ENCODE results near the gene PM20D1.
"Not testable (repeated sequence)": the region's sequence is repeated elsewhere in the genome, so short reads cannot be mapped to it uniquely, and the experiment has no call there.

The PM20D1 gene

GRCh38 chr1:205849619-205850355, at the start of gene PM20D1:
PM20D1 (minus strand) TSS chr1:205850132; CDS start chr1:205850072, 60 bp downstream.
- TF ChIP-seq CTCF (IDR thresholded peaks at IDR 0.05; ENCODE audit: insufficient read depth, low read length, missing control alignments): no peak
- DNase-seq (ENCODE audit: low read depth, low spot score): no peak
- H3K4me3 ChIP-seq (ENCODE audit: low read depth, low read length): peak within 1 kb of the TSS; percentile 49
- ChIA-PET POLR2A (interaction anchor here (0.6 kb wide), 1 partner anchor 36 kb away, joined by 3 read pairs; no protein-coding TSS in a partner anchor), CTCF (interaction anchor here (0.9 to 1.5 kb wide), 3 partner anchors 58 to 128 kb away, joined by 3 to 6 read pairs (median 4); no protein-coding TSS in a partner anchor)

- ChIA-PET CTCF (interaction anchor here (1.6 to 3.2 kb wide), 2 partner anchors 11 to 21 kb away, joined by 3 to 20 read pairs; no protein-coding TSS in a partner anchor), POLR2A (no interaction called here)
- no peak for DNase-seq (ENCODE audit: low read depth, low spot score)
- TF ChIP-seq CTCF (IDR thresholded peaks at IDR 0.05; ENCODE audit: insufficient read depth, low read length, missing control alignments): no peak
- H3K4me3 ChIP-seq (ENCODE audit: low read depth, low read length): no peak overlapping the region
These were observed 46.4 kb upstream of the PM20D1 start for GRCh38 chr1:205896351-205896750.

GRCh38 chr1:205894119-205894518, 44.2 kb upstream of the PM20D1 start:
- DNase-seq (ENCODE audit: low read depth, low spot score); H3K4me3 ChIP-seq (ENCODE audit: low read depth, low read length); POLR2A ChIA-PET: not testable (repeated sequence)
- CTCF ChIA-PET: interaction anchor here (1.5 kb wide), 1 partner anchor 83 kb away, joined by 6 read pairs; no protein-coding TSS in a partner anchor

- ChIA-PET POLR2A (interaction anchor here (0.6 to 0.7 kb wide), 2 partner anchors 85 to 101 kb away, joined by 3 to 4 read pairs; no protein-coding TSS in a partner anchor), CTCF (interaction anchor here (0.8 to 2.8 kb wide), 7 partner anchors 8 to 181 kb away, joined by 3 to 14 read pairs (median 6); no protein-coding TSS in a partner anchor)
- DNase-seq (ENCODE audit: low read depth, low spot score); H3K4me3 ChIP-seq (ENCODE audit: low read depth, low read length): not testable (repeated sequence)
These were observed 42.2 kb upstream of the PM20D1 start for GRCh38 chr1:205892175-205892574.

GRCh38 chr1:205891481-205891880, 41.5 kb upstream of the PM20D1 start:
- CTCF ChIA-PET: interaction anchor here (0.8 to 2.8 kb wide), 9 partner anchors 9 to 233 kb away, joined by 3 to 14 read pairs (median 5); no protein-coding TSS in a partner anchor
- POLR2A ChIA-PET: interaction anchor here (0.6 kb wide), 1 partner anchor 100 kb away, joined by 3 read pairs; no protein-coding TSS in a partner anchor
- not testable (repeated sequence) for H3K4me3 ChIP-seq (ENCODE audit: low read depth, low read length)
- DNase-seq (ENCODE audit: low read depth, low spot score): peak; percentile 49

- DNase-seq (ENCODE audit: low read depth, low spot score); H3K4me3 ChIP-seq (ENCODE audit: low read depth, low read length); POLR2A ChIA-PET: not testable (repeated sequence)
- CTCF ChIA-PET: interaction anchor here (1.5 to 2.8 kb wide), 5 partner anchors 10 to 232 kb away, joined by 3 to 14 read pairs (median 5); no protein-coding TSS in a partner anchor
These were observed 40.7 kb upstream of the PM20D1 start for GRCh38 chr1:205890631-205891030.

- POLR2A ChIA-PET; H3K4me3 ChIP-seq (ENCODE audit: low read depth, low read length): not testable (repeated sequence)
- CTCF ChIA-PET: interaction anchor here (1.3 to 2.8 kb wide), 2 partner anchors 18 kb away, joined by 3 to 14 read pairs; no protein-coding TSS in a partner anchor
- DNase-seq (ENCODE audit: low read depth, low spot score): peak; percentile 40
These were observed 39.8 kb upstream of the PM20D1 start for GRCh38 chr1:205889706-205890105.

GRCh38 chr1:205889006-205889405, 39.1 kb upstream of the PM20D1 start:
- POLR2A ChIA-PET; DNase-seq (ENCODE audit: low read depth, low spot score); H3K4me3 ChIP-seq (ENCODE audit: low read depth, low read length): not testable (repeated sequence)
- CTCF ChIA-PET: interaction anchor here (1.3 kb wide), 1 partner anchor 19 kb away, joined by 3 read pairs; no protein-coding TSS in a partner anchor

- POLR2A ChIA-PET: no interaction called here
- CTCF ChIA-PET: no interaction called here
- no peak for TF ChIP-seq CTCF (IDR thresholded peaks at IDR 0.05; ENCODE audit: insufficient read depth, low read length, missing control alignments)
- no peak for DNase-seq (ENCODE audit: low read depth, low spot score)
- no peak overlapping the region for H3K4me3 ChIP-seq (ENCODE audit: low read depth, low read length)
These were observed 33.9 kb upstream of the PM20D1 start for GRCh38 chr1:205883792-205884191.
